Kidney epithelial cell (primary cell): ENCODE results near the gene TPX2. TPM values are rescaled to one million over a fixed set of nuclear protein-coding genes. Genes with fewer than 3 reads are reported as not detected.
"Not testable (repeated sequence)": the region's sequence is repeated elsewhere in the genome, so short reads cannot be mapped to it uniquely, and the experiment has no call there.

ENCODE experiments used
- DNase-seq: peaks from one replicate; pipeline ENCODE4 v3.0.0-alpha.2; 2010; ENCODE audit warnings: low read depth
- H3K27me3 ChIP-seq: 2 replicates; pipeline ENCODE4 v1.6.0; 2011; ENCODE audit warnings: low read length; ENCODE audit not compliant: control insufficient read depth, insufficient read depth
- H3K36me3 ChIP-seq: 2 replicates; pipeline ENCODE4 v1.5.1; 2011; ENCODE audit warnings: low read length; ENCODE audit not compliant: control insufficient read depth, insufficient read depth
- H3K4me3 ChIP-seq: 2 replicates; pipeline ENCODE4 v1.5.1; 2011; ENCODE audit warnings: low read depth, mild to moderate bottlenecking, control low read depth, low read length
- CTCF ChIP-seq: IDR thresholded peaks from 2 replicates; pipeline ENCODE4 v1.5.1; 2011; ENCODE audit warnings: mild to moderate bottlenecking, moderate library complexity, low read length, control low read depth, inconsistent platforms; ENCODE audit not compliant: insufficient read depth, poor library complexity, severe bottlenecking
- total RNA-seq: library from RNA; depleted of rRNA; stranded (reverse); fragments of >200 nt; gene quantifications from 2 replicates; pipeline ENCODE4 v1.2.3, GENCODE V29; 2015

Gene TPX2
- total RNA-seq, 1 donor from 2014 or later = 16.1 TPM

GRCh38 chr20:31808481-31808880 is 69.4 kb downstream of the TPX2 start:
- no peak for DNase-seq
- H3K36me3 ChIP-seq = no peaks in the 10 kb centered on the region
- H3K27me3 ChIP-seq = no peaks in the 10 kb centered on the region
- H3K4me3 ChIP-seq = no peak overlapping the region
- TF ChIP-seq CTCF = no peak

DNA sequence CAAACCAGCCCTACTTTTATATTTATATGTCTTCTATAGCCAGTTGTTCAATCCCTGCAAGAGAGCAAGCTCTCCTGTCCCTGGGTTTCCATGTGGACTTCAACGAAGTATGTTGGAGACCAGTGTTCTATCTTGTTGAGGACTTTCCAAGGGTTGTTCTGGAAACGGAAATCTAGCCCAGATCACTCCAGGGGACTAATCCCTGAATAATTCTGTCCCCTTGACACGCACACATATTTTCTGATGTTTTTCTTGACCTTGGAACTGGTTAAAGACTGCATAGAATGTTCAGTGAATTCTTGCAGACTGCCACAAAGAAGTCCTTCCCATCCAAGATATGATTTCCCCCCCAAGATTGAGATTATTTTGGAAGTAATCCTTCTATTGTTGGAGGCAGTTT is 70.6 kb downstream of the TPX2 start:
- Histone ChIP-seq H3K36me3 (no peaks in the 10 kb centered on the region), H3K4me3 (no peak overlapping the region), H3K27me3 (no peaks in the 10 kb centered on the region)
- TF ChIP-seq CTCF = no peak
- DNase-seq = no peak

- H3K36me3 ChIP-seq = no peaks in the 10 kb centered on the region
- H3K4me3 ChIP-seq = no peak overlapping the region
- no peak for TF ChIP-seq CTCF
- DNase-seq = no peak
- H3K27me3 ChIP-seq = no peaks in the 10 kb centered on the region
Observed at GRCh38 chr20:31811198-31811597, 72.1 kb downstream of the TPX2 start.

DNA sequence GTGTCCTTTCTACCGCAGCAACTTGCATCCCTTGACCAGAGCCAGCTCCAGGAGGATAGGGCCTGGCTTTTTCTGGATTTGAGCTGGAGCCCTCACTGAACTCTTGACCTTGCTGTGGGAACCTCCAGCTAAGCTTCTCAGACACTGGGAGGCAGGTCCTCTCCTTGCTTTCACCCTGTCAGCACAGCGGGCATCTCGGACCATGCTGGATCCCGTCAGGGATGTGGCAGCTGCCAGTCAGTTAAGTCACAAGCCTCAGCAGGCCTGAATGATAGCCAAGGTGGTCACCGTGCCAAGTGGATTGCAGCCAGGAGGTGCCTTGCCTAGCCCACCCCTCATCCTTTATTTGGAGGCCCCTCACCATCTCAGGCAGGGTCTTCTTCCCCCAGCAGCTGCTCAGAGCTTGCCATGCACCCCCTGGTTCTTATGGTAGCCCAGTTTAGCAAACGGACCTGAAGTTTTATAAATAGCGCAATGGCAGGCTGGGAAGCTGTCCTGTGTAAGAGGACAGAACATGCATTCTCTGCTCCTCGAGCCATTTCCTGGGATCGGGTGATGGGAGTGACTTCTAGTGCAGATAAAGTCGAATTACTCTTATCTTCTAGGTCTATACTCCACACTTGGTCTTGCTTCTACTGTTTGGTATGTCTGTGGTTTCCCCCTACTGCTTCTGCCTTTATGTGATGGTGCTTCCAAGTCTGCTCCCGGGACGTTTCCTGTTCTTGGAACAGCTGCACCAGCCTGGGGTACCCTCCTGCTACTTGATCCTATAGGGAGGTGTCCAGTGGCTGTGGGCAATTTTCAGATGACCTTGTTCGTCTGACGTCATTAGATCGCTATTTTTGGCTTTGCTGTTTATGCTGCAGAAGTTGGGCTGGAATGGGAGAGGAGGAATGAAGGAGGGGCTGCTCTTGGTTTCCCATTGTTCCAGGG is 73.0 kb downstream of the TPX2 start:
- no peak overlapping the region for H3K4me3 ChIP-seq
- no peaks in the 10 kb centered on the region for H3K27me3 ChIP-seq
- no peaks in the 10 kb centered on the region for H3K36me3 ChIP-seq
- DNase-seq = peak; percentile 42
- no peak for TF ChIP-seq CTCF

DNA sequence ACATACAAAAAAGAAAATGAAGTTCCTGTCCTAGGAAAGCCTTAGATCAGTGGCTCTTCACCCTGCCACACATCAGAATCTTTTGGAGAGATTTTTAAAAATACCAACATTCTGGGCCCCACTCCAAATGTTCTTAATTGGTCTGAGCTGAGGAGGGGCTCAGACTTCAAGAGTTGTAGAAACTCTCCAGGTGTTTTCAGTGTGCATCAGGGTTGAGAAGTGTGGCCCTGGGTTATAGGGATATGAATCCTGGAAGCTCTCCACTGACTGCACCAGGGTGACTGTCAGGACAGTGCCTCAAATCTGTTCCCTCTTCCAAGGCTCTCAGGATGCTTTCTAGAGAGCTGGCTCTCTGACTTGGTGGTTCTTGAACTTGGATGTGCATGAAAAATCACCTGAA is 74.5 kb downstream of the TPX2 start:
- TF ChIP-seq CTCF = no peak
- DNase-seq = no peak
- H3K4me3 ChIP-seq = no peak overlapping the region

GRCh38 chr20:31814142-31814541 is 75.1 kb downstream of the TPX2 start:
- DNase-seq, H3K36me3 ChIP-seq: not testable (repeated sequence)

More for the DNA sequence above, 74.5 kb downstream of the TPX2 start:
- Histone ChIP-seq H3K36me3 (no peaks in the 10 kb centered on the region), H3K27me3 (no peaks in the 10 kb centered on the region)

More at GRCh38 chr20:31814142-31814541, 75.1 kb downstream of the TPX2 start:
- H3K27me3 ChIP-seq, H3K4me3 ChIP-seq: not testable (repeated sequence)
